Neural cell (in vitro differentiated cells): ENCODE data around the gene LPIN1. TPM values are rescaled to one million over a fixed set of nuclear protein-coding genes. Genes with fewer than 3 reads are reported as not detected.

Experiments
- H2AFZ ChIP-seq: fragments of 200-600, 300-800 bp; sonication (generic), shearing (Covaris generic); 2 replicates; pipeline ENCODE4 v1.6.0; 2014; ENCODE audit warnings: low read depth, mild to moderate bottlenecking, antibody characterized with exemption, low read length, moderate library complexity
- H3F3A ChIP-seq: fragments of 200-600 bp; shearing (Covaris generic); 2 replicates; pipeline ENCODE4 v1.6.1; 2016; ENCODE audit warnings: mild to moderate bottlenecking, moderate library complexity, mixed read lengths, antibody characterized with exemption, low read length; ENCODE audit not compliant: insufficient read depth, poor library complexity, severe bottlenecking
- H3K27ac ChIP-seq: fragments of 200-600, 300-800 bp; sonication (generic), shearing (Covaris generic); 2 replicates; pipeline ENCODE4 v1.5.1; 2014; ENCODE audit warnings: mild to moderate bottlenecking, low read length, moderate library complexity
- H3K27me3 ChIP-seq: fragments of 300-800, 200-600 bp; sonication (generic), shearing (Covaris generic); 2 replicates; pipeline ENCODE4 v1.6.0; 2014; ENCODE audit warnings: mild to moderate bottlenecking, low read depth, low read length, moderate library complexity; ENCODE audit not compliant: insufficient read depth
- H3K36me3 ChIP-seq: fragments of 300-800, 200-600 bp; sonication (generic), shearing (Covaris generic); 2 replicates; pipeline ENCODE4 v1.5.1; 2014; ENCODE audit warnings: mild to moderate bottlenecking, antibody characterized with exemption, low read length, moderate library complexity; ENCODE audit not compliant: insufficient read depth
- H3K4me2 ChIP-seq: fragments of 300-800, 200-600 bp; sonication (generic), shearing (Covaris generic); 2 replicates; pipeline ENCODE4 v1.6.0; 2014; ENCODE audit warnings: mild to moderate bottlenecking, low read length
- H3K4me3 ChIP-seq: fragments of 300-800, 200-600 bp; sonication (generic), shearing (Covaris generic); 2 replicates; pipeline ENCODE4 v1.5.1; 2014; ENCODE audit warnings: mild to moderate bottlenecking, low read length, moderate library complexity
- H3K79me2 ChIP-seq: fragments of 200-600 bp; shearing (Covaris generic); replicated peaks from 2 replicates; pipeline ENCODE4 v1.6.0; 2014; ENCODE audit warnings: mild to moderate bottlenecking, low read length, moderate library complexity; ENCODE audit not compliant: insufficient read depth
- H3K9ac ChIP-seq: fragments of 300-800, 200-600 bp; sonication (generic), shearing (Covaris generic); 2 replicates; pipeline ENCODE4 v1.6.1; 2016; ENCODE audit warnings: mild to moderate bottlenecking, low read length, mixed read lengths
- H3K9me2 ChIP-seq: fragments of 200-600 bp; shearing (Covaris generic); 2 replicates; pipeline ENCODE4 v1.6.1; 2016; ENCODE audit warnings: mild to moderate bottlenecking, low read length, mixed read lengths; ENCODE audit not compliant: insufficient read depth
- H3K9me3 ChIP-seq: fragments of 200-600, 300-800 bp; sonication (generic), shearing (Covaris generic); 2 replicates; pipeline ENCODE4 v1.6.1; 2016; ENCODE audit warnings: mild to moderate bottlenecking, mixed run types, low read length, moderate library complexity, mixed read lengths
- H4K20me1 ChIP-seq: fragments of 200-600 bp; shearing (Covaris generic); 2 replicates; pipeline ENCODE4 v1.6.1; 2016; ENCODE audit warnings: mild to moderate bottlenecking, mixed run types; ENCODE audit not compliant: insufficient read depth
- CTCF ChIP-seq: fragments of 450-650 bp; IDR thresholded peaks from 2 replicates; pipeline ENCODE4 v1.5.1; 2014; ENCODE audit warnings: antibody characterized with exemption, mild to moderate bottlenecking, moderate library complexity; ENCODE audit not compliant: poor library complexity, severe bottlenecking
- EP300 ChIP-seq: fragments of 450-650 bp; conservative IDR thresholded peaks from 2 replicates; pipeline ENCODE4 v1.6.1; 2014; ENCODE audit warnings: antibody characterized with exemption, mild to moderate bottlenecking, moderate library complexity; ENCODE audit not compliant: poor library complexity, severe bottlenecking
- POLR2AphosphoS5 ChIP-seq: IDR thresholded peaks from 2 replicates; pipeline ENCODE4 v1.6.1; 2012
- RAD21 ChIP-seq: fragments of 450-650 bp; conservative IDR thresholded peaks from 2 replicates; pipeline ENCODE4 v1.6.1; 2014; ENCODE audit warnings: antibody characterized with exemption, mild to moderate bottlenecking, moderate library complexity
- REST ChIP-seq: IDR thresholded peaks from 2 replicates; pipeline ENCODE4 v1.6.1; 2012; ENCODE audit warnings: borderline replicate concordance
- SMC3 ChIP-seq: fragments of 450-650 bp; conservative IDR thresholded peaks from 2 replicates; pipeline ENCODE4 v1.6.1; 2014; ENCODE audit warnings: antibody characterized with exemption, mild to moderate bottlenecking, moderate library complexity; ENCODE audit not compliant: poor library complexity
- TAF1 ChIP-seq: IDR thresholded peaks from 2 replicates; pipeline ENCODE4 v1.6.1; 2012; ENCODE audit warnings: low read depth
- polyA plus RNA-seq: library from polyadenylated mRNA; depleted of rRNA; stranded (reverse); fragments of >200 nt; gene quantifications from 2 replicates; pipeline ENCODE4 v1.2.3, GENCODE V29; 2014
- small RNA-seq, 3 experiments: library from RNA; depleted of rRNA; stranded (forward); fragments of <200 nt; gene quantifications; one replicate each; pipeline ENCODE3, GENCODE V24; 2012

The LPIN1 gene
- polyA plus RNA-seq, 1 donor from 2014 or later, result 47.5 TPM

- Histone ChIP-seq H3K9ac (no peak overlapping the region), H3K9me2 (no peaks in the 10 kb centered on the region), H2AFZ (no peak overlapping the region), H3F3A (no peaks in the 10 kb centered on the region), H3K9me3 (no peaks in the 10 kb centered on the region), H3K79me2 (no peaks in the 10 kb centered on the region), H3K4me3 (no peak overlapping the region), H3K4me2 (no peak overlapping the region), H3K27me3 (no peaks in the 10 kb centered on the region), H4K20me1 (no peaks in the 10 kb centered on the region), H3K36me3 (no peaks in the 10 kb centered on the region), H3K27ac (no peak overlapping the region)
- TF ChIP-seq POLR2AphosphoS5 (no peak), RAD21 (no peak), EP300 (no peak), TAF1 (no peak), REST (no peak), CTCF (no peak), SMC3 (no peak)
Observed at GRCh38 chr2:11876889-11877288, 130.5 kb downstream of the LPIN1 start.

Small RNA genes lying within 50 kb of the gene (small RNA-seq; reads per million reads assigned to genes)
- 0 reads per million in 3 experiments for gene MIR4262
- gene MIR548S, result 0.33 to 1.2 (median 0.36) reads per million in 3 experiments

Other genes starting within 250 kb of the LPIN1 start
- 17.2 and 24.5 TPM in 2 replicates for gene GREB1, start 212.6 kb upstream of the LPIN1 start, polyA plus RNA-seq
- gene NTSR2, start 76.4 kb upstream of the LPIN1 start, polyA plus RNA-seq, result not detected in 2 replicates